ENCODE measurements around the gene LRP1B. TPM values are rescaled to one million over a fixed set of nuclear protein-coding genes. Genes with fewer than 3 reads are reported as not detected.

The LRP1B gene
- total RNA-seq, 3 donors from 2014 or later = 2.3 to 29.8 (median 21.8) TPM

- TF ChIP-seq POLR2A (IDR thresholded peaks at IDR 0.05) = no peak
- no peak for TF ChIP-seq POLR2AphosphoS5 (IDR thresholded peaks at IDR 0.05)
- TF ChIP-seq CTCF (IDR thresholded peaks at IDR 0.05) = no peak
- DNase-seq (ENCODE audit: low spot score in 2 of 2) = no peak
Measured at GRCh38 chr2:141118836-141119235, 1012.0 kb downstream of the LRP1B start.

DNA sequence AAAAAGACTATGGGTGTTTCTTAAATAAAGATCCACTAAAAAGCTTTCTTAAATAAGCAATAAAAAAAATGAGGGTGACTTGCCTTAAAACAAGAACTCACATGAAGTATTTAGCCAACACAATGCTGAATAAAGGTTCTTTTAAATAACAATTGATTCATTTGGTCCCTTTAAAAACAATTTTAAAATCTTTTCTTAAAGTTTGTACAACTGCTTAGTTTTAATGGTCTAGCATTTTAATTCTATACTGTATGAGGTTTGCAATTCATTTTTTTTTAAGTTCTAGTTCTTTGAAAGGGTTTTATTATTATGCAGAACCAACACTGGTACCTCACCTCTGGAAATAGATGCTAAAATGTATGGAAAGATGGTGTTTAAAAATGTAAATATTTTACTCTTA lies 1017.5 kb downstream of the LRP1B start:
- no peak overlapping the region for H3K27ac ChIP-seq
- DNase-seq (ENCODE audit: low spot score in 2 of 2) = no peak
- no peaks in the 10 kb centered on the region for H3K27me3 ChIP-seq
- intact Hi-C loops (cut with DNase I; ENCODE audit: low total_unique reads) = no loop called here
- H3K4me1 ChIP-seq = no peaks in the 10 kb centered on the region
- H3K9me3 ChIP-seq = no peaks in the 10 kb centered on the region
- H3K36me3 ChIP-seq = no peaks in the 10 kb centered on the region
- TF ChIP-seq POLR2A (IDR thresholded peaks at IDR 0.05) = no peak
- no peak overlapping the region for H3K4me3 ChIP-seq

More at GRCh38 chr2:141118836-141119235, 1012.0 kb downstream of the LRP1B start:
- Histone ChIP-seq H3K4me3 (no peak overlapping the region), H3K27ac (no peak overlapping the region), H3K27me3 (no peaks in the 10 kb centered on the region), H3K4me1 (no peaks in the 10 kb centered on the region), H3K36me3 (no peaks in the 10 kb centered on the region), H3K9me3 (no peaks in the 10 kb centered on the region)
- intact Hi-C loops (cut with DNase I; ENCODE audit: low total_unique reads) = no loop called here

DNA sequence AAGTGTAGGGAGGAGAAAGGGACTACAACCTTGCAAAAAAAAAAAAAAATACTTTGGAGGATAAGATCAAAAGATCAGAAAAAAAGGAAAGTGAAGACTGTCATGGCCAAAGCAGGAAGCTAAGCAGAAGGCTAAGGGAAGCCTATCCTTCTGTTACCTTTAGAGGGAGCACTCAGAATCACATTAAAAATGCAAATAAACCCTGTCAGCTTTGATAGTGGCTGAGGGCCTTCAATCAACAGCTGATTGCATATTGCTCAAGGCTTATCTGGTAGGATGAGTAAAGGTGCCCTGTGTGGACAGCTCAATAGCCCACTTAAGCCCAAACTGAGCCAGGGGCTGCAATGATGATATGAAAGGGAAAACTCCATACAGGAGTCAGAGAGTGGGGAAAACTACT lies 1021.2 kb downstream of the LRP1B start:
- no peaks in the 10 kb centered on the region for H3K9me3 ChIP-seq
- no peak overlapping the region for H3K4me3 ChIP-seq
- no peaks in the 10 kb centered on the region for H3K36me3 ChIP-seq
- H3K27ac ChIP-seq = no peak overlapping the region
- DNase-seq (ENCODE audit: low spot score in 2 of 2) = no peak
- H3K4me1 ChIP-seq = no peaks in the 10 kb centered on the region
- intact Hi-C loops (cut with DNase I; ENCODE audit: low total_unique reads) = loop anchor here (2.0 kb wide), 1 partner anchor 15 kb away; no protein-coding TSS in a partner anchor
- TF ChIP-seq POLR2A (IDR thresholded peaks at IDR 0.05) (no peak), CTCF (IDR thresholded peaks at IDR 0.05) (no peak), POLR2AphosphoS5 (IDR thresholded peaks at IDR 0.05) (no peak)
- H3K27me3 ChIP-seq = no peaks in the 10 kb centered on the region

DNA sequence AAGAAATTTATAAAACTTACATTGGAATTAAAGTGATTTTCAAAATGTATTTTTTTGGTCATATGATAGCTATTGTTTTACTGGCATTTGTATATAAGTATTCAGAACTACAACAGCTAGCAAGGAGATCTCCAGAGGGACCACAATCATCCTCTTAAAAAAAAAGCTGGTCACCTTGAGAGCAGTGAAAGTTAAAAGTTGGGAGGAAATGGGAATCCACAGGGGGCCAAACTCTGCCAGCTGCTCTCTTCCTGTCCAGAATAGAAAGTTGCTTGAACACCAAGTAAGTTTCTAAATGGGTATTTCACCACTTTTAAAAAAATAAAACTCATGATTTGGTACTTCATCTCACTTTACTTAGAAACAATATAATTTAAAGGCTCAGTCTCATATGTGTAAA lies 1025.1 kb downstream of the LRP1B start:
- Histone ChIP-seq H3K4me1 (no peaks in the 10 kb centered on the region), H3K9me3 (no peaks in the 10 kb centered on the region), H3K36me3 (no peaks in the 10 kb centered on the region), H3K27ac (no peak overlapping the region), H3K4me3 (no peak overlapping the region), H3K27me3 (no peaks in the 10 kb centered on the region)
- TF ChIP-seq POLR2A (IDR thresholded peaks at IDR 0.05) (no peak), CTCF (IDR thresholded peaks at IDR 0.05) (no peak)
- no peak for DNase-seq (ENCODE audit: low spot score in 2 of 2)
- intact Hi-C loops (cut with DNase I; ENCODE audit: low total_unique reads) = no loop called here

GRCh38 chr2:141103216-141103615 lies 1027.6 kb downstream of the LRP1B start:
- no peak overlapping the region for H3K27ac ChIP-seq
- intact Hi-C loops (cut with DNase I; ENCODE audit: low total_unique reads) = no loop called here
- no peak for DNase-seq (ENCODE audit: low spot score in 2 of 2)
- H3K4me3 ChIP-seq = no peak overlapping the region
- no peaks in the 10 kb centered on the region for H3K9me3 ChIP-seq
- H3K36me3 ChIP-seq = no peaks in the 10 kb centered on the region
- TF ChIP-seq POLR2AphosphoS5 (IDR thresholded peaks at IDR 0.05) (no peak), CTCF (IDR thresholded peaks at IDR 0.05) (no peak), POLR2A (IDR thresholded peaks at IDR 0.05) (no peak)
- H3K4me1 ChIP-seq = no peaks in the 10 kb centered on the region
- no peaks in the 10 kb centered on the region for H3K27me3 ChIP-seq

- Histone ChIP-seq H3K4me3 (no peak overlapping the region), H3K27ac (no peak overlapping the region), H3K36me3 (no peaks in the 10 kb centered on the region), H3K4me1 (no peaks in the 10 kb centered on the region), H3K27me3 (no peaks in the 10 kb centered on the region), H3K9me3 (no peaks in the 10 kb centered on the region)
- DNase-seq (ENCODE audit: low spot score in 2 of 2) = no peak
- TF ChIP-seq CTCF (IDR thresholded peaks at IDR 0.05) (no peak), POLR2A (IDR thresholded peaks at IDR 0.05) (no peak), POLR2AphosphoS5 (IDR thresholded peaks at IDR 0.05) (no peak)
- intact Hi-C loops (cut with DNase I; ENCODE audit: low total_unique reads) = no loop called here
Measured at GRCh38 chr2:141079231-141079630, 1051.6 kb downstream of the LRP1B start.

Measured in breast epithelium (tissue), 4 donors.